Measurements from ENCODE around the gene CIDEA. TPM values are rescaled to one million over a fixed set of nuclear protein-coding genes. Genes with fewer than 3 reads are reported as not detected.

Gene CIDEA
- total RNA-seq, 1 donor from 2014 or later: not detected

- H3K4me1 Mint-ChIP-seq (ENCODE audit: low read depth): peaks cover 14% of the 10 kb centered on the region
- H3K9me3 Mint-ChIP-seq (ENCODE audit: low read depth): peaks cover 3% of the 10 kb centered on the region
- H3K27ac Mint-ChIP-seq: peak overlapping the region; percentile 37
- no peak for TF ChIP-seq CTCF (IDR thresholded peaks at IDR 0.05; ENCODE audit: unreplicated experiment)
- peaks cover 56% of the 10 kb centered on the region for H3K27me3 Mint-ChIP-seq
- H3K36me3 Mint-ChIP-seq (ENCODE audit: insufficient read depth): peaks cover 6% of the 10 kb centered on the region
- H3K4me3 Mint-ChIP-seq (ENCODE audit: low read depth): peak overlapping the region; percentile 68
- no peak for DNase-seq (ENCODE audit: low spot score, unreplicated experiment)
Measured at GRCh38 chr18:12308386-12309100, 54.4 kb downstream of the CIDEA start.

- TF ChIP-seq CTCF (IDR thresholded peaks at IDR 0.05; ENCODE audit: unreplicated experiment): no peak
- H3K27me3 Mint-ChIP-seq: peaks cover 48% of the 10 kb centered on the region
- peaks cover 3% of the 10 kb centered on the region for H3K9me3 Mint-ChIP-seq (ENCODE audit: low read depth)
- DNase-seq (ENCODE audit: low spot score, unreplicated experiment): no peak
- peaks cover 7% of the 10 kb centered on the region for H3K36me3 Mint-ChIP-seq (ENCODE audit: insufficient read depth)
- no peak overlapping the region for H3K27ac Mint-ChIP-seq
- peaks cover 15% of the 10 kb centered on the region for H3K4me1 Mint-ChIP-seq (ENCODE audit: low read depth)
- H3K4me3 Mint-ChIP-seq (ENCODE audit: low read depth): peak overlapping the region; percentile 19
Measured at GRCh38 chr18:12309683-12310198, 55.6 kb downstream of the CIDEA start.

- Mint-ChIP-seq H3K27ac (no peak overlapping the region), H3K9me3 (ENCODE audit: low read depth) (peaks cover 3% of the 10 kb centered on the region), H3K36me3 (ENCODE audit: insufficient read depth) (peaks cover 7% of the 10 kb centered on the region), H3K27me3 (peaks cover 38% of the 10 kb centered on the region), H3K4me1 (ENCODE audit: low read depth) (peaks cover 15% of the 10 kb centered on the region), H3K4me3 (ENCODE audit: low read depth) (no peak overlapping the region)
- DNase-seq (ENCODE audit: low spot score, unreplicated experiment): no peak
- TF ChIP-seq CTCF (IDR thresholded peaks at IDR 0.05; ENCODE audit: unreplicated experiment): no peak
Measured at GRCh38 chr18:12310762-12311161, 56.6 kb downstream of the CIDEA start.

- peaks cover 7% of the 10 kb centered on the region for H3K36me3 Mint-ChIP-seq (ENCODE audit: insufficient read depth)
- peaks cover 3% of the 10 kb centered on the region for H3K9me3 Mint-ChIP-seq (ENCODE audit: low read depth)
- no peak overlapping the region for H3K27ac Mint-ChIP-seq
- no peak for DNase-seq (ENCODE audit: low spot score, unreplicated experiment)
- TF ChIP-seq CTCF (IDR thresholded peaks at IDR 0.05; ENCODE audit: unreplicated experiment): no peak
- H3K4me1 Mint-ChIP-seq (ENCODE audit: low read depth): peaks cover 5% of the 10 kb centered on the region
- H3K4me3 Mint-ChIP-seq (ENCODE audit: low read depth): no peak overlapping the region
- H3K27me3 Mint-ChIP-seq: peaks cover 20% of the 10 kb centered on the region
Measured at GRCh38 chr18:12312976-12313375, 58.8 kb downstream of the CIDEA start.

- Mint-ChIP-seq H3K4me1 (ENCODE audit: low read depth) (peaks cover 5% of the 10 kb centered on the region), H3K27me3 (peaks cover 17% of the 10 kb centered on the region), H3K27ac (no peak overlapping the region), H3K4me3 (ENCODE audit: low read depth) (no peak overlapping the region), H3K36me3 (ENCODE audit: insufficient read depth) (peaks cover 7% of the 10 kb centered on the region), H3K9me3 (ENCODE audit: low read depth) (peaks cover 3% of the 10 kb centered on the region)
- TF ChIP-seq CTCF (IDR thresholded peaks at IDR 0.05; ENCODE audit: unreplicated experiment): no peak
- DNase-seq (ENCODE audit: low spot score, unreplicated experiment): no peak
Measured at GRCh38 chr18:12313530-12314245, 59.5 kb downstream of the CIDEA start.
